GM12878 (cell line): ENCODE measurements around the gene USPL1. TPM values are rescaled to one million over a fixed set of nuclear protein-coding genes. Genes with fewer than 3 reads are reported as not detected.

Source experiments
- BRCA1 ChIP-seq: IDR thresholded peaks from 2 replicates; pipeline ENCODE4 v1.6.1; 2011; ENCODE audit warnings: low read depth, low read length, improper control_type of control experiment
- CBFB ChIP-seq: IDR thresholded peaks from 2 replicates; pipeline ENCODE4 v1.6.1; 2016; ENCODE audit warnings: antibody characterized with exemption, low read depth
- CBX5 ChIP-seq: sonication (generic); IDR thresholded peaks from 2 replicates; pipeline ENCODE4 v1.6.1; 2016; ENCODE audit warnings: low read depth, moderate library complexity, mild to moderate bottlenecking, inconsistent platforms
- CEBPB ChIP-seq, 2 experiments: fragments of 150-350 bp in 1 of 2; IDR thresholded peaks; 2 replicates each; pipeline ENCODE4 v1.6.1; 2012 to 2014; ENCODE audit warnings: low read depth in 2 of 2, low read length in 2 of 2, borderline replicate concordance in 1 of 2, inconsistent platforms in 1 of 2
- CREB1 ChIP-seq: IDR thresholded peaks from 2 replicates; pipeline ENCODE4 v1.6.1; 2012; ENCODE audit warnings: low read depth, mild to moderate bottlenecking, inconsistent platforms
- CREM ChIP-seq: IDR thresholded peaks from 2 replicates; pipeline ENCODE4 v1.6.1; 2014; ENCODE audit warnings: antibody characterized with exemption, low read depth
- EP300 ChIP-seq, 2 experiments: fragments of 150-350 bp in 1 of 2; IDR thresholded peaks; 2 replicates each; pipeline ENCODE4 v1.6.1; 2011 to 2012; ENCODE audit warnings: low read depth in 2 of 2, low read length in 2 of 2, borderline replicate concordance in 1 of 2, improper control_type of control experiment in 1 of 2, inconsistent platforms in 1 of 2; ENCODE audit not compliant: control insufficient read depth in 1 of 2
- IRF3 ChIP-seq: fragments of 450-650 bp; IDR thresholded peaks from 2 replicates; pipeline ENCODE4 v1.6.1; 2014; ENCODE audit warnings: mild to moderate bottlenecking
- IRF5 ChIP-seq: fragments of 450-650 bp; IDR thresholded peaks from 2 replicates; pipeline ENCODE4 v1.6.1; 2017; ENCODE audit warnings: borderline replicate concordance
- MEF2B ChIP-seq: fragments of 450-650 bp; IDR thresholded peaks from 2 replicates; pipeline ENCODE4 v1.6.1; 2018; ENCODE audit warnings: mild to moderate bottlenecking, moderate library complexity; ENCODE audit not compliant: partially characterized antibody, poor library complexity, severe bottlenecking
- MYB ChIP-seq: fragments of 150-350 bp; IDR thresholded peaks from 2 replicates; pipeline ENCODE4 v1.6.1; 2014; ENCODE audit warnings: mild to moderate bottlenecking, low read depth, low read length, borderline replicate concordance
- NFYB ChIP-seq: IDR thresholded peaks from 2 replicates; pipeline ENCODE4 v1.6.1; 2011; ENCODE audit warnings: low read depth, mild to moderate bottlenecking, low read length, improper control_type of control experiment, moderate library complexity; ENCODE audit not compliant: insufficient read depth
- POLR2AphosphoS5 ChIP-seq: IDR thresholded peaks from 2 replicates; pipeline ENCODE4 v1.6.1; 2011; ENCODE audit warnings: mild to moderate bottlenecking, low read length, inconsistent platforms
- RAD21 ChIP-seq: IDR thresholded peaks from 2 replicates; pipeline ENCODE4 v1.6.1; 2011; ENCODE audit warnings: mild to moderate bottlenecking, low read depth, low read length, moderate library complexity; ENCODE audit not compliant: insufficient read depth
- RELA ChIP-seq: fragments of 450-650 bp; IDR thresholded peaks from 2 replicates; pipeline ENCODE4 v1.8.0; 2014; ENCODE audit warnings: borderline replicate concordance; ENCODE audit not compliant: partially characterized antibody
- RFX5 ChIP-seq: IDR thresholded peaks from 2 replicates; pipeline ENCODE4 v1.6.1; 2011; ENCODE audit warnings: low read depth, low read length, improper control_type of control experiment
- TCF3 ChIP-seq: IDR thresholded peaks from 2 replicates; pipeline ENCODE4 v1.6.1; 2012; ENCODE audit warnings: low read depth, mild to moderate bottlenecking, low read length, borderline replicate concordance; ENCODE audit not compliant: insufficient read depth
- YBX1 ChIP-seq: fragments of 450-650 bp; IDR thresholded peaks from 2 replicates; pipeline ENCODE4 v1.6.1; 2016; ENCODE audit warnings: antibody characterized with exemption
- ZNF24 ChIP-seq: fragments of 450-650 bp; IDR thresholded peaks from 2 replicates; pipeline ENCODE4 v1.6.1; 2017; ENCODE audit warnings: antibody characterized with exemption, mild to moderate bottlenecking
- ZNF687 ChIP-seq: fragments of 450-650 bp; IDR thresholded peaks from 2 replicates; pipeline ENCODE4 v1.6.1; 2017; ENCODE audit warnings: mild to moderate bottlenecking, moderate library complexity
- polyA plus RNA-seq, 11 experiments: library from polyadenylated mRNA; depleted of rRNA in 4 of 11; unstranded in 6 of 11; stranded (reverse) in 5 of 11; fragments of >200 nt; fragmentation: Nextera tagmentation in 4 of 11; fragmentation: Illumina TruSeq in 1 of 11; extraction: Ambion mirVana in 4 of 11; extraction: Trizol in 1 of 11; gene quantifications; 1 replicate in 1 of 11; 2 replicates in 10 of 11; pipeline versions ENCODE4 v1.2.1 to v1.2.3, GENCODE V29; 2011 to 2016; ENCODE audit warnings: inconsistent platforms in 2 of 11, missing spikeins in 2 of 11, low read depth in 1 of 11
- total RNA-seq, 4 experiments: library from RNA; depleted of rRNA in 3 of 4; stranded (reverse); fragments of >200 nt in 3 of 4; fragmentation: Illumina TruSeq in 1 of 4; extraction: Trizol in 1 of 4; gene quantifications; 2 replicates each; pipeline versions ENCODE4 v1.2.1 to v1.2.3, GENCODE V29; 2013 to 2021
- TF ChIP-seq, protein P1 (sequence below): fragments of 450-650 bp; IDR thresholded peaks from 2 replicates; pipeline ENCODE4 v1.6.1; 2017; ENCODE audit warnings: mild to moderate bottlenecking, moderate library complexity

The USPL1 gene
- total and polyA plus RNA-seq, 10 of the 15 experiments (the other 5 are each of a cell fraction or from before 2014, with no cell fraction given): 7.9 to 23.2 (median 15.8) TPM

- TF ChIP-seq MEF2B: peak; percentile 64
- TF ChIP-seq ZNF24: no peak
- no peak for TF ChIP-seq IRF5
- TF ChIP-seq CREB1: peak; percentile 50; the same call in 1 of the 2 replicates
- TF ChIP-seq CBFB: peak; percentile 91
- TF ChIP-seq RAD21: no peak
- no peak for TF ChIP-seq NFYB
- no peak for TF ChIP-seq POLR2AphosphoS5
- TF ChIP-seq TCF3: peak; percentile 81; the same call in 1 of the 2 replicates
- no peak for TF ChIP-seq RELA
- TF ChIP-seq CBX5: peak; percentile 36; the same call in 1 of the 2 replicates
- TF ChIP-seq CREM: peak; percentile 40; the same call in 1 of the 2 replicates
- no peak for TF ChIP-seq BRCA1
- no peak for TF ChIP-seq ZNF687
- TF ChIP-seq, protein P1, sequence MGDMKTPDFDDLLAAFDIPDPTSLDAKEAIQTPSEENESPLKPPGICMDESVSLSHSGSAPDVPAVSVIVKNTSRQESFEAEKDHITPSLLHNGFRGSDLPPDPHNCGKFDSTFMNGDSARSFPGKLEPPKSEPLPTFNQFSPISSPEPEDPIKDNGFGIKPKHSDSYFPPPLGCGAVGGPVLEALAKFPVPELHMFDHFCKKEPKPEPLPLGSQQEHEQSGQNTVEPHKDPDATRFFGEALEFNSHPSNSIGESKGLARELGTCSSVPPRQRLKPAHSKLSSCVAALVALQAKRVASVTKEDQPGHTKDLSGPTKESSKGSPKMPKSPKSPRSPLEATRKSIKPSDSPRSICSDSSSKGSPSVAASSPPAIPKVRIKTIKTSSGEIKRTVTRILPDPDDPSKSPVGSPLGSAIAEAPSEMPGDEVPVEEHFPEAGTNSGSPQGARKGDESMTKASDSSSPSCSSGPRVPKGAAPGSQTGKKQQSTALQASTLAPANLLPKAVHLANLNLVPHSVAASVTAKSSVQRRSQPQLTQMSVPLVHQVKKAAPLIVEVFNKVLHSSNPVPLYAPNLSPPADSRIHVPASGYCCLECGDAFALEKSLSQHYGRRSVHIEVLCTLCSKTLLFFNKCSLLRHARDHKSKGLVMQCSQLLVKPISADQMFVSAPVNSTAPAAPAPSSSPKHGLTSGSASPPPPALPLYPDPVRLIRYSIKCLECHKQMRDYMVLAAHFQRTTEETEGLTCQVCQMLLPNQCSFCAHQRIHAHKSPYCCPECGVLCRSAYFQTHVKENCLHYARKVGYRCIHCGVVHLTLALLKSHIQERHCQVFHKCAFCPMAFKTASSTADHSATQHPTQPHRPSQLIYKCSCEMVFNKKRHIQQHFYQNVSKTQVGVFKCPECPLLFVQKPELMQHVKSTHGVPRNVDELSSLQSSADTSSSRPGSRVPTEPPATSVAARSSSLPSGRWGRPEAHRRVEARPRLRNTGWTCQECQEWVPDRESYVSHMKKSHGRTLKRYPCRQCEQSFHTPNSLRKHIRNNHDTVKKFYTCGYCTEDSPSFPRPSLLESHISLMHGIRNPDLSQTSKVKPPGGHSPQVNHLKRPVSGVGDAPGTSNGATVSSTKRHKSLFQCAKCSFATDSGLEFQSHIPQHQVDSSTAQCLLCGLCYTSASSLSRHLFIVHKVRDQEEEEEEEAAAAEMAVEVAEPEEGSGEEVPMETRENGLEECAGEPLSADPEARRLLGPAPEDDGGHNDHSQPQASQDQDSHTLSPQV: no peak
- no peak for TF ChIP-seq MYB
- TF ChIP-seq CEBPB (IDR thresholded peaks at IDR 0.05; ENCODE audit: borderline replicate concordance in 1 of 2, low read depth in 2 of 2, low read length in 2 of 2): no peak
- no peak for TF ChIP-seq RFX5
- TF ChIP-seq IRF3: no peak
- no peak for TF ChIP-seq YBX1
- peak; percentile 69 to 75; a peak in 3 of 4 replicates for TF ChIP-seq EP300 (IDR thresholded peaks at IDR 0.05; ENCODE audit: borderline replicate concordance in 1 of 2, control insufficient read depth in 1 of 2, low read depth in 2 of 2, low read length in 2 of 2)
Measured at GRCh38 chr13:30607908-30608307, 9.8 kb upstream of the USPL1 start (continued).
